Activated T-cell treated with anti-CD3 and anti-CD28 coated beads, Interleukin-2, amount 50 U/mL, for 4 hours (primary cell): ENCODE measurements around the gene AK8. TPM values are rescaled to one million over a fixed set of nuclear protein-coding genes. Genes with fewer than 3 reads are reported as not detected.

Experiments used
- ATAC-seq, 2 donors: fragments of 200-7000 bp; cut with Tn5 transposase; one replicate each; pipeline ENCODE4 v1.10.0; 2021
- DNase-seq: peaks from one replicate; pipeline ENCODE4 v3.0.0-alpha.2; 2020
- H3K27me3 Mint-ChIP-seq: one replicate; pipeline ENCODE4 v1.8.0; 2021; ENCODE audit warnings: low read depth, mixed read lengths
- H3K36me3 Mint-ChIP-seq: one replicate; pipeline ENCODE4 v1.8.0; 2022; ENCODE audit warnings: mixed read lengths; ENCODE audit not compliant: insufficient read depth
- H3K4me1 Mint-ChIP-seq: one replicate; pipeline ENCODE4 v1.8.0; 2021; ENCODE audit warnings: low read depth, mixed read lengths
- H3K4me3 Mint-ChIP-seq: one replicate; pipeline ENCODE4 v1.8.0; 2021; ENCODE audit warnings: mild to moderate bottlenecking, moderate library complexity, mixed read lengths
- H3K9me3 Mint-ChIP-seq: one replicate; pipeline ENCODE4 v1.8.0; 2021; ENCODE audit warnings: mixed read lengths
- total RNA-seq, 3 donors: library from RNA; stranded (reverse); gene quantifications; one replicate each; pipeline ENCODE4 v1.2.1, GENCODE V29; 2021

Gene AK8
- total RNA-seq, 3 donors from 2014 or later = not detected

GRCh38 chr9:132880324-132880661 is 2.2 kb upstream of the AK8 start:
- peaks cover 9% of the 10 kb centered on the region for H3K4me1 Mint-ChIP-seq
- ATAC-seq (no peak), DNase-seq (no peak)
- no peaks in the 10 kb centered on the region for H3K36me3 Mint-ChIP-seq
- peak overlapping the region; percentile 3 for H3K4me3 Mint-ChIP-seq
- no peaks in the 10 kb centered on the region for H3K9me3 Mint-ChIP-seq
- no peaks in the 10 kb centered on the region for H3K27me3 Mint-ChIP-seq

GRCh38 chr9:132879457-132880323 is 1.6 kb upstream of the AK8 start:
- no peak for DNase-seq
- H3K27me3 Mint-ChIP-seq = no peaks in the 10 kb centered on the region
- peaks cover 9% of the 10 kb centered on the region for H3K4me1 Mint-ChIP-seq
- peak overlapping the region; percentile 81 for H3K4me3 Mint-ChIP-seq
- no peak for ATAC-seq
- no peaks in the 10 kb centered on the region for H3K9me3 Mint-ChIP-seq
- H3K36me3 Mint-ChIP-seq = no peaks in the 10 kb centered on the region

GRCh38 chr9:132878695-132879456 is 792 bp upstream of the AK8 start, which contains the start of gene SPACA9:
TSS of gene SPACA9 (plus strand) at chr9:132878898. CDS start at chr9:132883948, 5,050 bp downstream.
- Mint-ChIP-seq H3K4me1 (peaks cover 9% of the 10 kb centered on the region), H3K4me3 (peak within 1 kb of the TSS; percentile 81), H3K27me3 (no peaks in the 10 kb centered on the region), H3K9me3 (no peaks in the 10 kb centered on the region), H3K36me3 (no peaks in the 10 kb centered on the region)
- ATAC-seq (peak; percentile 34 to 47), DNase-seq (peak; percentile 25)

- ATAC-seq (no peak), DNase-seq (no peak)
- peak overlapping the region; percentile 80 for H3K4me3 Mint-ChIP-seq
- H3K9me3 Mint-ChIP-seq = no peaks in the 10 kb centered on the region
- no peaks in the 10 kb centered on the region for H3K27me3 Mint-ChIP-seq
- no peaks in the 10 kb centered on the region for H3K36me3 Mint-ChIP-seq
- peaks cover 15% of the 10 kb centered on the region for H3K4me1 Mint-ChIP-seq
Measured at GRCh38 chr9:132877458-132877823, 643 bp downstream of the AK8 start.

GRCh38 chr9:132876849-132877248 is 1.2 kb downstream of the AK8 start:
- DNase-seq (no peak), ATAC-seq (no peak)
- H3K4me3 Mint-ChIP-seq = peak overlapping the region; percentile 80
- H3K36me3 Mint-ChIP-seq = no peaks in the 10 kb centered on the region
- no peaks in the 10 kb centered on the region for H3K9me3 Mint-ChIP-seq
- H3K27me3 Mint-ChIP-seq = no peaks in the 10 kb centered on the region
- peaks cover 15% of the 10 kb centered on the region for H3K4me1 Mint-ChIP-seq

- H3K36me3 Mint-ChIP-seq = no peaks in the 10 kb centered on the region
- no peaks in the 10 kb centered on the region for H3K27me3 Mint-ChIP-seq
- DNase-seq (no peak), ATAC-seq (no peak)
- H3K9me3 Mint-ChIP-seq = no peaks in the 10 kb centered on the region
- H3K4me1 Mint-ChIP-seq = peaks cover 13% of the 10 kb centered on the region
- H3K4me3 Mint-ChIP-seq = no peak overlapping the region
Measured at GRCh38 chr9:132875159-132875558, 2.9 kb downstream of the AK8 start.

- peaks cover 8% of the 10 kb centered on the region for H3K4me1 Mint-ChIP-seq
- ATAC-seq = peak in 1 of 2 donors; percentile 40
- no peaks in the 10 kb centered on the region for H3K9me3 Mint-ChIP-seq
- no peaks in the 10 kb centered on the region for H3K36me3 Mint-ChIP-seq
- H3K4me3 Mint-ChIP-seq = peak overlapping the region; percentile 19
- H3K27me3 Mint-ChIP-seq = no peaks in the 10 kb centered on the region
- DNase-seq = no peak
Measured at GRCh38 chr9:132873403-132873802, 4.7 kb downstream of the AK8 start.

GRCh38 chr9:132869266-132869665 is 8.8 kb downstream of the AK8 start:
- H3K4me3 Mint-ChIP-seq = no peak overlapping the region
- H3K9me3 Mint-ChIP-seq = no peaks in the 10 kb centered on the region
- peaks cover 5% of the 10 kb centered on the region for H3K4me1 Mint-ChIP-seq
- ATAC-seq (no peak), DNase-seq (no peak)
- no peaks in the 10 kb centered on the region for H3K27me3 Mint-ChIP-seq
- no peaks in the 10 kb centered on the region for H3K36me3 Mint-ChIP-seq

GRCh38 chr9:132866898-132867297 is 11.2 kb downstream of the AK8 start:
- Mint-ChIP-seq H3K36me3 (no peaks in the 10 kb centered on the region), H3K27me3 (peaks cover 3% of the 10 kb centered on the region), H3K9me3 (no peaks in the 10 kb centered on the region), H3K4me3 (no peak overlapping the region), H3K4me1 (no peaks in the 10 kb centered on the region)
- no peak for ATAC-seq
- no peak for DNase-seq

- H3K4me3 Mint-ChIP-seq = no peak overlapping the region
Measured at GRCh38 chr9:132864691-132865090, 13.4 kb downstream of the AK8 start.

GRCh38 chr9:132864277-132864676 is 13.8 kb downstream of the AK8 start:
- ATAC-seq (no peak), DNase-seq (no peak)
- Mint-ChIP-seq H3K36me3 (no peaks in the 10 kb centered on the region), H3K27me3 (peaks cover 3% of the 10 kb centered on the region), H3K9me3 (no peaks in the 10 kb centered on the region), H3K4me1 (no peaks in the 10 kb centered on the region), H3K4me3 (no peak overlapping the region)

More at GRCh38 chr9:132864691-132865090, 13.4 kb downstream of the AK8 start:
- DNase-seq = no peak
- Mint-ChIP-seq H3K36me3 (no peaks in the 10 kb centered on the region), H3K9me3 (no peaks in the 10 kb centered on the region), H3K27me3 (peaks cover 3% of the 10 kb centered on the region), H3K4me1 (no peaks in the 10 kb centered on the region)
- ATAC-seq = no peak

- ATAC-seq = no peak
- H3K36me3 Mint-ChIP-seq = no peaks in the 10 kb centered on the region
- peaks cover 6% of the 10 kb centered on the region for H3K27me3 Mint-ChIP-seq
- no peaks in the 10 kb centered on the region for H3K9me3 Mint-ChIP-seq
- no peaks in the 10 kb centered on the region for H3K4me1 Mint-ChIP-seq
- no peak overlapping the region for H3K4me3 Mint-ChIP-seq
- no peak for DNase-seq
Measured at GRCh38 chr9:132863096-132863495, 15.0 kb downstream of the AK8 start.

- Mint-ChIP-seq H3K9me3 (no peaks in the 10 kb centered on the region), H3K4me3 (no peak overlapping the region), H3K27me3 (peaks cover 6% of the 10 kb centered on the region), H3K36me3 (no peaks in the 10 kb centered on the region), H3K4me1 (no peaks in the 10 kb centered on the region)
- ATAC-seq (peak in 1 of 2 donors; percentile 32), DNase-seq (no peak)
Measured at GRCh38 chr9:132862533-132862932, 15.6 kb downstream of the AK8 start.

- Mint-ChIP-seq H3K36me3 (no peaks in the 10 kb centered on the region), H3K4me1 (no peaks in the 10 kb centered on the region), H3K9me3 (no peaks in the 10 kb centered on the region), H3K4me3 (no peak overlapping the region), H3K27me3 (peaks cover 7% of the 10 kb centered on the region)
- ATAC-seq = no peak
- no peak for DNase-seq
Measured at GRCh38 chr9:132861666-132862065, 16.4 kb downstream of the AK8 start.

GRCh38 chr9:132858751-132859150 is 19.3 kb downstream of the AK8 start:
- H3K27me3 Mint-ChIP-seq = peaks cover 12% of the 10 kb centered on the region
- no peaks in the 10 kb centered on the region for H3K9me3 Mint-ChIP-seq
- ATAC-seq (no peak), DNase-seq (no peak)
- H3K36me3 Mint-ChIP-seq = no peaks in the 10 kb centered on the region
- H3K4me3 Mint-ChIP-seq = no peak overlapping the region
- peaks cover 6% of the 10 kb centered on the region for H3K4me1 Mint-ChIP-seq
